Prostate gland (tissue), 2 donors: ENCODE results near the gene PTPN1.

ENCODE experiments used
- POLR2A ChIP-seq: fragments of 450-650 bp; IDR thresholded peaks from one replicate; pipeline ENCODE4 v1.6.1; 2016; ENCODE audit warnings: antibody characterized with exemption, mild to moderate bottlenecking
- POLR2AphosphoS5 ChIP-seq: sonication (generic); formaldehyde crosslinking; IDR thresholded peaks from one replicate; pipeline ENCODE4 v1.6.1; 2017; ENCODE audit warnings: antibody characterized with exemption
- TF ChIP-seq, protein P1 (sequence below), 4 experiments: fragments of 200-600 bp in 2 of 4; fragments of 450-650 bp in 2 of 4; sonication (generic) in 2 of 4; IDR thresholded peaks; 1 replicate in 3 of 4; 2 replicates in 1 of 4; pipeline ENCODE4 v1.5.1; 2016 to 2019; ENCODE audit warnings: antibody characterized with exemption in 4 of 4, mild to moderate bottlenecking in 2 of 4, moderate library complexity in 2 of 4

DNA sequence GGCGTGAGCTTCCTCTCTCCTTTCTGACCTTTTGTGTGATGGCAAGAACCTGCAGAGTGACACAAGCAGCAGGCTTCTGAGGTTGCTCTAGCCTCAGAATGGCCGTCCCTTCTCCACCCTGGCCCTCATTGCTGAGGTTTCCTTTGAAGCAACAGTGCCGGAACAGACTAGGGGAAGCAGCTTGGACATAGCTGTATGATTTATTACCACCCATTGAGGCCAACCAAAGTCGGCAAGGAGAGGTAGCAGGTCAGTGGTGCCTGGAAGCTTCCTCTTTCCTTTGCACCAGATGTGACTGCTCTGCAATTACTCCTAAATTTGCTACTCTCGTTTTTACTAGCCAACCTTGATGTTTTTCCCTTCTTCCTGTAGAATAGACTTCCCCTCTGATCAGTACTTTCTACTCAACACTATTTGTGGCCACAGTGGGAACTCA is 31.4 kb downstream of the PTPN1 start:
- TF ChIP-seq POLR2AphosphoS5 (no peak), POLR2A (no peak)
- TF ChIP-seq, protein P1, sequence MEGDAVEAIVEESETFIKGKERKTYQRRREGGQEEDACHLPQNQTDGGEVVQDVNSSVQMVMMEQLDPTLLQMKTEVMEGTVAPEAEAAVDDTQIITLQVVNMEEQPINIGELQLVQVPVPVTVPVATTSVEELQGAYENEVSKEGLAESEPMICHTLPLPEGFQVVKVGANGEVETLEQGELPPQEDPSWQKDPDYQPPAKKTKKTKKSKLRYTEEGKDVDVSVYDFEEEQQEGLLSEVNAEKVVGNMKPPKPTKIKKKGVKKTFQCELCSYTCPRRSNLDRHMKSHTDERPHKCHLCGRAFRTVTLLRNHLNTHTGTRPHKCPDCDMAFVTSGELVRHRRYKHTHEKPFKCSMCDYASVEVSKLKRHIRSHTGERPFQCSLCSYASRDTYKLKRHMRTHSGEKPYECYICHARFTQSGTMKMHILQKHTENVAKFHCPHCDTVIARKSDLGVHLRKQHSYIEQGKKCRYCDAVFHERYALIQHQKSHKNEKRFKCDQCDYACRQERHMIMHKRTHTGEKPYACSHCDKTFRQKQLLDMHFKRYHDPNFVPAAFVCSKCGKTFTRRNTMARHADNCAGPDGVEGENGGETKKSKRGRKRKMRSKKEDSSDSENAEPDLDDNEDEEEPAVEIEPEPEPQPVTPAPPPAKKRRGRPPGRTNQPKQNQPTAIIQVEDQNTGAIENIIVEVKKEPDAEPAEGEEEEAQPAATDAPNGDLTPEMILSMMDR (IDR thresholded peaks at IDR 0.05): no peak
